AML-193 (cell line): Measurements from ENCODE around the gene UBAP2.

Experiments
- DNase-seq, 2 experiments: peaks; one replicate each; lab custom pipeline; 2025; lab: John Stamatoyannopoulos, UW

UBAP2 gene

GRCh38 chr9:33878691-33879366, 169.9 kb downstream of the UBAP2 start:
- DNase-seq: no peak

DNA sequence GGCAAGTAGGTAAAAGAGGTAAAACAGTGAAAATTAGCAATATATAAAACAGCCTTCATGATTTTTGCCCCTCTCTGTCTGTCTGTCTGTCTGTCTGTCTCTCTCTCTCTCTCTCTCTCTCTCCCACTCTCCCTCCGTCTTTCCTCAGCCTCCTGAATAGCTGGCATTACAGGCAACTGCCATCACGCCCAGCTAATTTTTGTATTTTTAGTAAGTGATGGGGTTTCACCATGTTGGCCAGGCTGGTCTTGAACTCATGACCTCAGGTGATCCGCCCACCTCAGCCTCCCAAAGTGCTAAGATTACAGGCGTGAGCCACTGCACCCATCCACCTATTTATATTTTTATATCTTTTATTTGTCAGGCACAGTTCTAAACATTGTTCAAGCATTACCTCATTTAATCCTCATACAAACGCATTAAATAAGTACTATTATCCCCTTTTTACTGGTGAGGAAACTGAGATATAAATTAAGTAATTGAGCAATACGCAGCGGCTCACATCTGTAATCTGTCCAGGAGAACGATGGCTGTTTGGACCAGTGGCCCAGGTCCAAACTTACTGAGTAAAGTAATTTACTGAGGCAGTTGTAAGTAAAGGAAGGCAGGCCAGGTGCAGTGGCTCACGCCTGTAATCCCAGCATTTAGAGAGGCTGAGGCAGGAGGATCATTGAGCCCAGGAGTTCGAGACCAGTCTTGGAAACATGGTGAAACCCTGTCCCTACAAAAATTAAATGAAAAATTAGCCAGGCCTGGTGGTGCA, 170.8 kb downstream of the UBAP2 start:
- DNase-seq: no peak
